Transverse colon (tissue), 4 donors: ENCODE data around the gene SLC35F5. TPM values are rescaled to one million over a fixed set of nuclear protein-coding genes. Genes with fewer than 3 reads are reported as not detected.
"Not testable (repeated sequence)": the region's sequence is repeated elsewhere in the genome, so short reads cannot be mapped to it uniquely, and the experiment has no call there.

ENCODE experiments used
- DNase-seq: peaks from one replicate; pipeline ENCODE4 v3.0.0-alpha.2; 2019
- H3K27ac ChIP-seq, 4 donors: fragments of 200-600 bp; sonication (generic); 2 replicates each; pipeline ENCODE4 v1.5.1; 2016 to 2018; ENCODE audit warnings: inconsistent platforms in 4 of 4
- H3K27me3 ChIP-seq: fragments of 200-600 bp; sonication (generic); 2 replicates; pipeline ENCODE4 v1.5.1; 2017; ENCODE audit warnings: inconsistent platforms
- H3K36me3 ChIP-seq, 4 donors: fragments of 200-600 bp; sonication (generic); 2 replicates each; pipeline ENCODE4 v1.5.1; 2017 to 2019; ENCODE audit warnings: inconsistent platforms in 4 of 4
- H3K4me1 ChIP-seq, 4 donors: fragments of 200-600 bp; sonication (generic); 2 replicates each; pipeline ENCODE4 v1.5.1; 2017 to 2020; ENCODE audit warnings: inconsistent platforms in 4 of 4
- H3K4me3 ChIP-seq, 4 donors: fragments of 200-600 bp; sonication (generic); 1 replicate in 1 of 4; 2 replicates in 3 of 4; pipeline versions ENCODE4 v1.5.1 to v1.6.1; 2017 to 2019; ENCODE audit warnings: inconsistent platforms in 4 of 4
- H3K9me3 ChIP-seq, 2 donors: fragments of 200-600 bp; sonication (generic); 2 replicates each; pipeline ENCODE4 v1.5.1; 2017 to 2019; ENCODE audit warnings: inconsistent platforms in 2 of 2
- CTCF ChIP-seq, 5 experiments: fragments of 200-600 bp in 3 of 5; fragments of 450-650 bp in 2 of 5; sonication (generic) in 3 of 5; IDR thresholded peaks; 1 replicate in 2 of 5; 2 replicates in 3 of 5; pipeline ENCODE4 v1.5.1; 2016 to 2017; ENCODE audit warnings: antibody characterized with exemption in 5 of 5, inconsistent platforms in 3 of 5, mild to moderate bottlenecking in 2 of 5, moderate library complexity in 1 of 5
- EP300 ChIP-seq: sonication (generic); formaldehyde crosslinking; IDR thresholded peaks from one replicate; pipeline ENCODE4 v1.6.1; 2017; ENCODE audit warnings: antibody characterized with exemption, low read depth
- POLR2A ChIP-seq: fragments of 450-650 bp; IDR thresholded peaks from one replicate; pipeline ENCODE4 v1.6.1; 2016; ENCODE audit warnings: antibody characterized with exemption, mild to moderate bottlenecking, moderate library complexity
- POLR2AphosphoS5 ChIP-seq, 3 donors: sonication (generic); formaldehyde crosslinking; IDR thresholded peaks; one replicate each; pipeline ENCODE4 v1.6.1; 2016; ENCODE audit warnings: antibody characterized with exemption in 3 of 3
- WGBS, 2 donors: methylation state at CpG; one replicate each; pipeline ENCODE4 v1.1.5; 2018; ENCODE audit warnings: low coverage in 1 of 2; 5-methylcytosine and 5-hydroxymethylcytosine counted together
- in situ Hi-C, 4 donors: fragments of 200-750 bp; cut with MboI; loops; one replicate each; pipeline versions ENCODE4 v1.15.0 to v1.15.1; 2017; ENCODE audit warnings: low sequenced_read_pairs in 3 of 4, low pct_ligation_motif_present in 1 of 4, low pct_unique_long_range_greater_than_20kb in 1 of 4
- intact Hi-C: fragments of 100-400 bp; cut with DNase I; formaldehyde crosslinking; loops from one replicate; pipeline ENCODE4 v1.15.1; 2023; ENCODE audit warnings: low total_unique reads
- total RNA-seq, 4 donors: library from RNA; depleted of rRNA; stranded (reverse); fragments of >200 nt; gene quantifications; one replicate each; pipeline ENCODE4 v1.1.0, GENCODE V29; 2016

SLC35F5 gene
- total RNA-seq, 4 donors from 2014 or later, result 83.2 to 165 (median 128) TPM

DNA sequence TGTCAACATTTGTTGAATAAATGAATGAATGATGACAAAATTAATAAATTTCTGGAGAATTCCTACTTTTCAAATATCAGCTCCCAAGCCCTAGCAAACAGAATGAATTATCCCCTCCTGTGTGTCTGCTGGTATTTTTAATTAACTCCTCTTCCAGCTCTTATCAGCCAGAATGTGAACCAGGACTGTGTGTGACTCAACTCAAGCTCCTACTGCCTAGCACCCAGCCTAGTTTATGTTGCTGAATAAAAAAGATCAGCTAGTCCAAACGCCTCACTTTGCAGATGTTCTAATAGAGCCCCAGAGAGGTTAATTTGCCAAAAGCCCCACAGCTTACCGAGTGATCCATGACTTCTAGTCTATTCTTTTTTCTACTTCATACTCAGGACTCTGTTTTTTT, 79.1 kb downstream of the SLC35F5 start:
- H3K9me3 ChIP-seq, result no peaks in the 10 kb centered on the region
- DNase-seq, result no peak
- no peak for TF ChIP-seq EP300
- TF ChIP-seq POLR2AphosphoS5 (IDR thresholded peaks at IDR 0.05), result no peak
- no peak for TF ChIP-seq CTCF (IDR thresholded peaks at IDR 0.05)
- no peak for TF ChIP-seq POLR2A
- no peak overlapping the region for H3K4me3 ChIP-seq
- in situ Hi-C loops (no loop called here), intact Hi-C loops (no loop called here)
- WGBS, 2 donors, result 76 to 89% methylated on average over 2 of the region's 2 CpGs
- no peak overlapping the region for H3K27ac ChIP-seq
- no peaks in the 10 kb centered on the region for H3K4me1 ChIP-seq
- H3K27me3 ChIP-seq, result no peaks in the 10 kb centered on the region
- no peaks in the 10 kb centered on the region for H3K36me3 ChIP-seq

- Histone ChIP-seq H3K27ac (no peak overlapping the region), H3K36me3 (no peaks in the 10 kb centered on the region), H3K4me1 (no peaks in the 10 kb centered on the region), H3K9me3 (no peaks in the 10 kb centered on the region), H3K27me3 (no peaks in the 10 kb centered on the region), H3K4me3 (no peak overlapping the region)
- intact Hi-C loops, result no loop called here
- 95% methylated on average over 4 of the region's 4 CpGs; no CpG with 5 or more reads in 1 of the 2 donors for WGBS, 2 donors
- no peak for DNase-seq
- no peak for TF ChIP-seq EP300
- no peak for TF ChIP-seq CTCF (IDR thresholded peaks at IDR 0.05)
- TF ChIP-seq POLR2AphosphoS5 (IDR thresholded peaks at IDR 0.05), result no peak
- no peak for TF ChIP-seq POLR2A
- in situ Hi-C loops, result no loop called here
Measured at GRCh38 chr2:113676623-113677266, 79.7 kb downstream of the SLC35F5 start.

DNA sequence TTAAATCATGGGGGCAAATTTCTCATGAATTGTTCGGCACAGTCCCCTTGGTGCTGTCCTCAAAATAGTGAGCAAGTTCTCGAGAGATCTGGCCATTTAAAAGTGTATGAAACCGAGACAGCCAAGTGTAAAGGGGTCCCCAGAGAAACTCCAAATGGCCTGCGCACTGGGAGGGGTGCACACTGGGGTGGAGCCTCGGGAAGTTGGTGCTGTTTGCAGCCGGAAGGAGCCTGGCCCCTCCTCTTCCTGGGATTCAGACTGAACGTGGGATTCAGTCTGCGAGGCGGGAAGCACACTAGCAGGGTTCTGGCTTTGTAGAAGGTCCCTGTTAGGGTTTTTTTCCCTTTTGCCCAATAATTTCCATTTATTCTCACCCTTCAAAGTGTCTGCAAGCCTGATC, 80.6 kb downstream of the SLC35F5 start:
- H3K9me3 ChIP-seq, result no peaks in the 10 kb centered on the region
- H3K27ac ChIP-seq, result no peak overlapping the region
- H3K27me3 ChIP-seq, result no peaks in the 10 kb centered on the region
- H3K36me3 ChIP-seq, result no peaks in the 10 kb centered on the region
- in situ Hi-C loops (no loop called here), intact Hi-C loops (no loop called here)
- TF ChIP-seq POLR2A, result no peak
- TF ChIP-seq POLR2AphosphoS5 (IDR thresholded peaks at IDR 0.05), result no peak
- TF ChIP-seq EP300, result no peak
- TF ChIP-seq CTCF (IDR thresholded peaks at IDR 0.05), result no peak
- DNase-seq, result no peak
- whole genome bisulfite sequencing, 2 donors, result 62 to 63% methylated on average over 5 to 9 of the region's 9 CpGs
- H3K4me1 ChIP-seq, result no peaks in the 10 kb centered on the region
- H3K4me3 ChIP-seq, result no peak overlapping the region

DNA sequence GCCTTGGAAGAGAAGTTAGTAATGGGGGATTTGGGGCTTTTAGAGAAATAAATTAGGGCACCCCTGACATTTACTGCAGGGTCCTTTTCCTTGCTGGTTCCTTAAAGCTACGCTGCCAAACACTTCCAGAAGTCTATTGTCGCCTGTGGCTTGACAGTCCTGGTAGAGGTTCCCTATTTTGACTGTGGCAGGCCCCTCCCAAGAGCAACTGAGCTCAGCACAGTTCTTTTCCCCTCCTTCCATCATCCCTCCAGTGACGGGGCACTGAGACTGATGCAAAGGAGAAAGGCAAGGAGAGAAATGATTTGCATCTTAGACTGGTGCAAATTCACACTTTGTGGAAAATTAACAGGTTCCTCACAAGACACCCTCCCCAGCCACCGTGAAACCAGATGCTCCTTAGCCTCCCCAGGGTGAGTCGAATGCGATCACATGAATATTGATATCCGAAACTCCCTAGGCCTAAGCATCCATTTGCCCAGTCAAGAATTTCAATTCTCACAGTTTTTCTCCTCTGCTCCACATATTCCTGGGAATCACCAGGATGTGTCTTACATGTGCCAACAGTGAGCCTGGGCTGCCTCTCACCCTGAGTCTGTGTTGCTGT, 84.0 kb downstream of the SLC35F5 start:
- in situ Hi-C loops, result no loop called here
- TF ChIP-seq POLR2AphosphoS5 (IDR thresholded peaks at IDR 0.05), result no peak
- no peak for TF ChIP-seq POLR2A
- no peak for TF ChIP-seq CTCF (IDR thresholded peaks at IDR 0.05)
- TF ChIP-seq EP300, result no peak
- Histone ChIP-seq H3K27me3 (no peaks in the 10 kb centered on the region), H3K36me3 (no peaks in the 10 kb centered on the region), H3K4me3 (no peak overlapping the region), H3K9me3 (no peaks in the 10 kb centered on the region), H3K4me1 (no peaks in the 10 kb centered on the region), H3K27ac (no peak overlapping the region)
- 73 to 86% methylated on average over 5 to 7 of the region's 7 CpGs for WGBS, 2 donors
- intact Hi-C loops, result no loop called here
- no peak for DNase-seq

GRCh38 chr2:113669013-113669412, 87.4 kb downstream of the SLC35F5 start:
- H3K27ac ChIP-seq, DNase-seq, in situ Hi-C loops, intact Hi-C loops, H3K4me3 ChIP-seq, H3K9me3 ChIP-seq, H3K36me3 ChIP-seq, H3K4me1 ChIP-seq, H3K27me3 ChIP-seq: not testable (repeated sequence)
- 94 to 100% methylated on average over 1 to 20 of the region's 21 CpGs for WGBS, 2 donors

DNA sequence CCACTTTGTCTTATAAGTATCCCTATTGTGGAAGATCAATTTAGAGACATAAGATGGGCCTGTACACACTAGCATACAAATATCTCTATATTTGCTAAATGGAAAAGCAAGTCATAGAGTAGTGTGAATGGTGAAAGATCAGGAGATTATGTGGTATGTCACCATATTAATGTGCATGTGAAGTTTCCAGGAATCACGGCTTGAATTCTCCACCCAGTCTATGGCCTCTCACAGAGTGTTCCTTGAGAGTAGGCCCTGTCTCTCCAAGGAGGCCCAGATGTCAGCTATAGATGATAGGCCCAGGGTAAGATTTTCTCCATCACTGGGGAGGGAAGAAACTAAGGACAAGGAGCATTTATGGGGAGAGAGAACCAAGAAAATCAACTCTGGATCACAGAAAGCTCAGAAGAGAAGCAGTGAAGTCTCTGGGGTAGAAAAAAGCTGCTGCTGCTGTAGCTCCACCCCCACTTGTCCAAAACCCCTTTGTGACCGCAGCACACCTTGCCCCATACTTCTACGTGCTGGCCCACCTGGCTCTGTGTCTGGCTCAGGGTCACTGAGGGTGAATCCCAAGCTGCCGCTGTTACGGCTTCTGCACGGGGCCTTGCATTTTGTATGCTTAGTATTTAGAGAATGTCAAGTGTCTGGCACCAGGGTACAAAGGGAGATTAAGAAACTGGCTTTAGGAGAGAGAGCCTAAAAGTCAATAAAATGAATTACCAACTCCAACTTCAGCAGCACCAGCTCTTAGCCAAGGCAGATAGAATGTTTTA, 91.5 kb downstream of the SLC35F5 start:
- intact Hi-C loops, H3K4me1 ChIP-seq, H3K27me3 ChIP-seq, in situ Hi-C loops, H3K27ac ChIP-seq, H3K4me3 ChIP-seq, H3K9me3 ChIP-seq, DNase-seq, H3K36me3 ChIP-seq: not testable (repeated sequence)
- 82 to 94% methylated on average over 2 to 6 of the region's 6 CpGs for WGBS, 2 donors
